ENCODE results near the gene PNLIPRP2.

DNA sequence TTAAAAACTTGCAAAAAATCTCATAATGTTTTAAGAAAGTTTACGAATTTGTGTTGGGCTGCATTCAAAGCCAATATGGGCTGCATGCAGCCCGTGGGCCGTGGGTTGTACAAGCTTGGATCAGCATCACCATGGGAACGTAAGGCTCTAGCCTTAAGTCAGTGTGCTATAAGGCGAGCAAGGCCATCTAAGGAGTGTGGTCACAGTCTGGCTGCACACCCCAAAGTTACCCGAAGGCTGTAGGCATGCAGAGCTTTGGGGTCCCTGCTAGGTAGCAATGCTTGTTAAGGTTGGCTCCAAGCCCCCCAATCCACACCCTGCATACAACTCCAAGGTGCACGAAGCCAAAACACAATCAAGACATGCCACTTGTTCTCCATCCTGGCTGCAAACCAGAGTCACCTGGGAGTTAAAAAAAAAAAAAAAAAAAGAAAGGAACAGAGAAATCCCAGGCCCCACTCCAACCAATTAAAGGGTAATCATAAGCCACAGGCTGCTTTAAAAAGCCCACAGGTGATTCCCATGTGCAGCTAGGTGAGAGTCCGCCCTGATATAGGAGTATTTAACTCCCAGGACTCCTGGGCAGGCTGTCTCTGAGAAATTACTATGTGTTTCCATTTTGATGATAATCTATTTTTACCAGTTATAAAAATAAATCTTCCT lies 8.5 kb upstream of the PNLIPRP2 start:
- no peak for TF ChIP-seq MAFK (IDR thresholded peaks at IDR 0.05; ENCODE audit: low read depth, low read length)
- no peak for TF ChIP-seq BHLHE40 (IDR thresholded peaks at IDR 0.05; ENCODE audit: low read depth, low read length)
- no peak for TF ChIP-seq CEBPB (IDR thresholded peaks at IDR 0.05; ENCODE audit: low read depth, low read length)
- TF ChIP-seq, protein P1, sequence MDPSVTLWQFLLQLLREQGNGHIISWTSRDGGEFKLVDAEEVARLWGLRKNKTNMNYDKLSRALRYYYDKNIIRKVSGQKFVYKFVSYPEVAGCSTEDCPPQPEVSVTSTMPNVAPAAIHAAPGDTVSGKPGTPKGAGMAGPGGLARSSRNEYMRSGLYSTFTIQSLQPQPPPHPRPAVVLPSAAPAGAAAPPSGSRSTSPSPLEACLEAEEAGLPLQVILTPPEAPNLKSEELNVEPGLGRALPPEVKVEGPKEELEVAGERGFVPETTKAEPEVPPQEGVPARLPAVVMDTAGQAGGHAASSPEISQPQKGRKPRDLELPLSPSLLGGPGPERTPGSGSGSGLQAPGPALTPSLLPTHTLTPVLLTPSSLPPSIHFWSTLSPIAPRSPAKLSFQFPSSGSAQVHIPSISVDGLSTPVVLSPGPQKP (IDR thresholded peaks at IDR 0.05; ENCODE audit: borderline replicate concordance, low read depth, low read length) = no peak
- no peak for TF ChIP-seq MXI1 (IDR thresholded peaks at IDR 0.05; ENCODE audit: borderline replicate concordance, low read depth, low read length)
- TF ChIP-seq CTCF (conservative IDR thresholded peaks at IDR 0.05; ENCODE audit: low read depth, low read length) = no peak

All from IMR-90 (cell line).